ENCODE measurements around the gene YPEL1. TPM values are rescaled to one million over a fixed set of nuclear protein-coding genes. Genes with fewer than 3 reads are reported as not detected.

Gene YPEL1
- total and polyA plus RNA-seq, 4 donors, result 0.83 to 4.8 (median 2.2) TPM

DNA sequence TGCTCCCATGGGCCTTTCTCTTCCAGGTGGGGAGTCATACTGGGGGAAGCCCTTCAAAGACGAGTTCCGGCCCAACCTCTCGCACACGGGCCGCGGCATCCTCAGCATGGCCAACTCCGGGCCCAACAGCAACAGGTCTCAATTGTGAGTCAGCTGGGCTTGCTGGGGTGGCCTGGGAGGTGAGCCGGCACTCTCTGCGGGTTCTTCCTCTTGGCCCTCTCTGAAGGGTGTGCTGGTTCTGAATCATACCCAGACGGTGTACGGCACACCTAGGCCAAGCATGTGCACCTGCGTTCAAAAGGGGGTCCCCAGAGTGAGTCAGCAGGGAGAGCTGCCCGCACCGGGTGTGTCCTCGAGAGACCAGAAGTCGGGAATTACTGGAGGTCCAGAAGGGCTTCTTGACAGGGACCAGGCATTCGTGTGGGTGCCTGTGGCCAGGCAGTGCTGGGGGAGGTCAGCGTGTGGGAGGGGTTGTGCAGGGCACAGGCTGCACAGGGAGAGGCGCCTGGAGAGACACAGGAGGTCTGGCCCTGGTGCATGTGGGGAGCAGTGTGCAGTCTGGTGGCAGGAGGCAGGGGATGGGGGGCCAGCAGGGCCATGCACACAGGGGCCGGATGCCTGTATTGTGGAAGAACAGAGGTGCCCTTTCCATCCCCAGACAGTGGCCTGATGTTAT is 46.8 kb downstream of the YPEL1 start:
- H3K4me1 ChIP-seq (ENCODE audit: control insufficient read depth in 4 of 4, insufficient read depth in 4 of 4, low read length in 3 of 4), result no peaks in the 10 kb centered on the region
- no peak for DNase-seq (ENCODE audit: low spot score)
- H3K27ac ChIP-seq (ENCODE audit: low read depth in 1 of 2, low read length in 2 of 2), result no peak overlapping the region
- H3K36me3 ChIP-seq (ENCODE audit: control insufficient read depth in 4 of 4, insufficient read depth in 3 of 4, low read depth in 1 of 4, low read length in 3 of 4), result peaks cover 11 to 63% (median 24%) of the 10 kb centered on the region in 4 donors
- H3K27me3 ChIP-seq (ENCODE audit: control insufficient read depth in 4 of 4, insufficient read depth in 4 of 4, low read length in 3 of 4), result no peaks in the 10 kb centered on the region
- no peak overlapping the region for H3K4me3 ChIP-seq (ENCODE audit: low read depth in 1 of 3, low read length in 3 of 3)
- TF ChIP-seq NR2F2 (IDR thresholded peaks at IDR 0.05), result no peak
- TF ChIP-seq, protein P1, sequence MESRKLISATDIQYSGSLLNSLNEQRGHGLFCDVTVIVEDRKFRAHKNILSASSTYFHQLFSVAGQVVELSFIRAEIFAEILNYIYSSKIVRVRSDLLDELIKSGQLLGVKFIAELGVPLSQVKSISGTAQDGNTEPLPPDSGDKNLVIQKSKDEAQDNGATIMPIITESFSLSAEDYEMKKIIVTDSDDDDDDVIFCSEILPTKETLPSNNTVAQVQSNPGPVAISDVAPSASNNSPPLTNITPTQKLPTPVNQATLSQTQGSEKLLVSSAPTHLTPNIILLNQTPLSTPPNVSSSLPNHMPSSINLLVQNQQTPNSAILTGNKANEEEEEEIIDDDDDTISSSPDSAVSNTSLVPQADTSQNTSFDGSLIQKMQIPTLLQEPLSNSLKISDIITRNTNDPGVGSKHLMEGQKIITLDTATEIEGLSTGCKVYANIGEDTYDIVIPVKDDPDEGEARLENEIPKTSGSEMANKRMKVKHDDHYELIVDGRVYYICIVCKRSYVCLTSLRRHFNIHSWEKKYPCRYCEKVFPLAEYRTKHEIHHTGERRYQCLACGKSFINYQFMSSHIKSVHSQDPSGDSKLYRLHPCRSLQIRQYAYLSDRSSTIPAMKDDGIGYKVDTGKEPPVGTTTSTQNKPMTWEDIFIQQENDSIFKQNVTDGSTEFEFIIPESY (IDR thresholded peaks at IDR 0.05), result no peak
- no peak for TF ChIP-seq FOXA2 (IDR thresholded peaks at IDR 0.05)
- TF ChIP-seq HNF4A (conservative IDR thresholded peaks at IDR 0.05), result no peak
- TF ChIP-seq RXRA (IDR thresholded peaks at IDR 0.05), result no peak
- TF ChIP-seq JUND (IDR thresholded peaks at IDR 0.05), result no peak
- no peak for TF ChIP-seq TAF1 (conservative IDR thresholded peaks at IDR 0.05)
- TF ChIP-seq, protein P2, sequence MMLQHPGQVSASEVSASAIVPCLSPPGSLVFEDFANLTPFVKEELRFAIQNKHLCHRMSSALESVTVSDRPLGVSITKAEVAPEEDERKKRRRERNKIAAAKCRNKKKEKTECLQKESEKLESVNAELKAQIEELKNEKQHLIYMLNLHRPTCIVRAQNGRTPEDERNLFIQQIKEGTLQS (IDR thresholded peaks at IDR 0.05), result no peak
- no peak for TF ChIP-seq FOXA1 (IDR thresholded peaks at IDR 0.05)
- no peak for TF ChIP-seq EGR1 (IDR thresholded peaks at IDR 0.05; ENCODE audit: low read depth in 2 of 2)
- TF ChIP-seq, protein P3, sequence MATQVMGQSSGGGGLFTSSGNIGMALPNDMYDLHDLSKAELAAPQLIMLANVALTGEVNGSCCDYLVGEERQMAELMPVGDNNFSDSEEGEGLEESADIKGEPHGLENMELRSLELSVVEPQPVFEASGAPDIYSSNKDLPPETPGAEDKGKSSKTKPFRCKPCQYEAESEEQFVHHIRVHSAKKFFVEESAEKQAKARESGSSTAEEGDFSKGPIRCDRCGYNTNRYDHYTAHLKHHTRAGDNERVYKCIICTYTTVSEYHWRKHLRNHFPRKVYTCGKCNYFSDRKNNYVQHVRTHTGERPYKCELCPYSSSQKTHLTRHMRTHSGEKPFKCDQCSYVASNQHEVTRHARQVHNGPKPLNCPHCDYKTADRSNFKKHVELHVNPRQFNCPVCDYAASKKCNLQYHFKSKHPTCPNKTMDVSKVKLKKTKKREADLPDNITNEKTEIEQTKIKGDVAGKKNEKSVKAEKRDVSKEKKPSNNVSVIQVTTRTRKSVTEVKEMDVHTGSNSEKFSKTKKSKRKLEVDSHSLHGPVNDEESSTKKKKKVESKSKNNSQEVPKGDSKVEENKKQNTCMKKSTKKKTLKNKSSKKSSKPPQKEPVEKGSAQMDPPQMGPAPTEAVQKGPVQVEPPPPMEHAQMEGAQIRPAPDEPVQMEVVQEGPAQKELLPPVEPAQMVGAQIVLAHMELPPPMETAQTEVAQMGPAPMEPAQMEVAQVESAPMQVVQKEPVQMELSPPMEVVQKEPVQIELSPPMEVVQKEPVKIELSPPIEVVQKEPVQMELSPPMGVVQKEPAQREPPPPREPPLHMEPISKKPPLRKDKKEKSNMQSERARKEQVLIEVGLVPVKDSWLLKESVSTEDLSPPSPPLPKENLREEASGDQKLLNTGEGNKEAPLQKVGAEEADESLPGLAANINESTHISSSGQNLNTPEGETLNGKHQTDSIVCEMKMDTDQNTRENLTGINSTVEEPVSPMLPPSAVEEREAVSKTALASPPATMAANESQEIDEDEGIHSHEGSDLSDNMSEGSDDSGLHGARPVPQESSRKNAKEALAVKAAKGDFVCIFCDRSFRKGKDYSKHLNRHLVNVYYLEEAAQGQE (IDR thresholded peaks at IDR 0.05), result no peak
- TF ChIP-seq, protein P4, sequence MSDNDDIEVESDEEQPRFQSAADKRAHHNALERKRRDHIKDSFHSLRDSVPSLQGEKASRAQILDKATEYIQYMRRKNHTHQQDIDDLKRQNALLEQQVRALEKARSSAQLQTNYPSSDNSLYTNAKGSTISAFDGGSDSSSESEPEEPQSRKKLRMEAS (IDR thresholded peaks at IDR 0.05), result no peak
- no peak for TF ChIP-seq HNF4G (IDR thresholded peaks at IDR 0.05)
- TF ChIP-seq, protein P5, sequence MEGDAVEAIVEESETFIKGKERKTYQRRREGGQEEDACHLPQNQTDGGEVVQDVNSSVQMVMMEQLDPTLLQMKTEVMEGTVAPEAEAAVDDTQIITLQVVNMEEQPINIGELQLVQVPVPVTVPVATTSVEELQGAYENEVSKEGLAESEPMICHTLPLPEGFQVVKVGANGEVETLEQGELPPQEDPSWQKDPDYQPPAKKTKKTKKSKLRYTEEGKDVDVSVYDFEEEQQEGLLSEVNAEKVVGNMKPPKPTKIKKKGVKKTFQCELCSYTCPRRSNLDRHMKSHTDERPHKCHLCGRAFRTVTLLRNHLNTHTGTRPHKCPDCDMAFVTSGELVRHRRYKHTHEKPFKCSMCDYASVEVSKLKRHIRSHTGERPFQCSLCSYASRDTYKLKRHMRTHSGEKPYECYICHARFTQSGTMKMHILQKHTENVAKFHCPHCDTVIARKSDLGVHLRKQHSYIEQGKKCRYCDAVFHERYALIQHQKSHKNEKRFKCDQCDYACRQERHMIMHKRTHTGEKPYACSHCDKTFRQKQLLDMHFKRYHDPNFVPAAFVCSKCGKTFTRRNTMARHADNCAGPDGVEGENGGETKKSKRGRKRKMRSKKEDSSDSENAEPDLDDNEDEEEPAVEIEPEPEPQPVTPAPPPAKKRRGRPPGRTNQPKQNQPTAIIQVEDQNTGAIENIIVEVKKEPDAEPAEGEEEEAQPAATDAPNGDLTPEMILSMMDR (IDR thresholded peaks at IDR 0.05; ENCODE audit: low read depth, low read length, missing input control), result no peak
- TF ChIP-seq YY1 (IDR thresholded peaks at IDR 0.05), result no peak
- no peak for TF ChIP-seq SP1 (IDR thresholded peaks at IDR 0.05)
- no peak for TF ChIP-seq RAD21 (IDR thresholded peaks at IDR 0.05)
- TF ChIP-seq GABPA (IDR thresholded peaks at IDR 0.05 in 1 of 2, conservative IDR thresholded peaks at IDR 0.05 in 1 of 2), result no peak
- 96% methylated on average over 20 of the region's 20 CpGs for WGBS
- H3K9me3 ChIP-seq (ENCODE audit: control insufficient read depth in 4 of 4, low read length in 3 of 4), result no peaks in the 10 kb centered on the region
- H3K9ac ChIP-seq (ENCODE audit: low read depth in 1 of 2, low read length in 2 of 2), result no peak overlapping the region

Data from liver (tissue), 9 donors.